GM13977 (cell line): ENCODE results near the gene FAM200C.

Experiments used
- DNase-seq: peaks from one replicate; pipeline ENCODE4 v3.0.0; 2012; ENCODE audit warnings: low spot score
- CTCF ChIP-seq: IDR thresholded peaks from 2 replicates; pipeline ENCODE4 v1.5.1; 2012; ENCODE audit warnings: mild to moderate bottlenecking, control low read depth; ENCODE audit not compliant: insufficient read depth; ENCODE audit errors: extremely low read depth, missing control alignments
- in situ Hi-C: fragments of 300-500 bp; cut with MboI; formaldehyde crosslinking; loops from one replicate; pipeline ENCODE4 v1.12.0; 2022; ENCODE audit warnings: low sequenced_read_pairs, low pct_unique_long_range_greater_than_20kb, mixed read lengths, inconsistent platforms; ENCODE audit not compliant: unreplicated experiment

FAM200C gene

GRCh38 chr5:160357394-160357793, 42.5 kb downstream of the FAM200C start:
- in situ Hi-C loops, result no loop called here
- no peak for DNase-seq
- TF ChIP-seq CTCF, result no peak

DNA sequence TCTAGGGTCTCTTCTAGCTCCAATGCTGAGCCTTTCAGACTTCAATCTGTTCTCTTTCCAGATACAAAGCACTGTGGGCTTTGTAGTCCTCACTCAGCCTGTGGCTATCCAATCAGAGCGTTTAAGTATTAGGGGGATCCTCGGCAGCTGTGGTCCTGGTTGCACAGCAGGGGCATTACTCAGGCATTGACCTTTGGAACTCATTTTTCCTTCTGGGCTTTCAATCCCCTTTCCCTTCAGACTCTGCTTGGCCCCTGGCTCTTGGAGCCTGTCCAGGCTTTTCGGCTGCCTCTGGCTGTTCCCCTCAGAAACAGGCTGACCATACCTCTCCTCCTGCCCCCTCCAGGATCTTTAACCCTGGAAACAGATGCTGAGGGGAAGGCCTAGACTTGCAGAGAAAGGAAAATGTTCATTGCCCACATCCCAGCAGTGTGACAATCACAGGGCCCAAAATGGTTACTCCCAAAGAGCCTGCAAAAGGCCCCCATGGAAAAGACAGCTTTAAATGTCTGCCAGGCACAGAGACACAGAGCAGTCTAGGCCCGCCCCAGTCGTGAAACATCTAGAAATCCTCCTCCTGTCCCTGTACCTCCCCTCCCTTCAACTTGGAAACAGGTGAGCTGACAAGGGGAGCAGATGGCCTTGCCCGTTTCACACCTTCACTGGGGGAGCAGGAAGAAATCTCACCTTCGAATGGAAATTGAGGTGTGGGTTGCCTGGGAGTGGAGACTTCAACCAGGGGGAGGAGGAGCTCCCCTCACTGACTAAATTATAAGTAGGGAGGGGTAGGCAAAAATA, 43.1 kb downstream of the FAM200C start:
- no peak for TF ChIP-seq CTCF
- in situ Hi-C loops, result no loop called here
- no peak for DNase-seq

- in situ Hi-C loops, result no loop called here
- TF ChIP-seq CTCF, result no peak
- no peak for DNase-seq
Measured at GRCh38 chr5:160354666-160355065, 45.2 kb downstream of the FAM200C start.

DNA sequence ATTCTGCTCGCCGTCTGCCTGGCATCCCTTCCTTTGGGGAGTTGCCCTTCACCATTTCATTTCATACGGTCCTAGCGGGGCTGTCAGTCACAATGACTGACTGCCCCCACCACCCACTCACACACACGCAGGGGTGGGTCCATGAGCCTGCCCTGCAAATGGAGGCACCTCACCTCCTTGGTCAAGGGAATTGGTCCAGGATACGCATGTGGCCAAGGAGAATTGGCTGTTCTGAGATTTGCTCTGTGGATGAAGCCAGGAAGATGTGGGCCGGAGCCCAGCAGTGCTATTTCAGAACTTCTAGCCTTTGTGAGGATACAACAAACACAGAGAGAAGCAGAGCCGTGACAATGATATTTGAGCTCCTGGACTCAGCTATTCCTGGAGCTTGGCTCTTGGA, 46.5 kb downstream of the FAM200C start:
- TF ChIP-seq CTCF, result no peak
- no peak for DNase-seq
- in situ Hi-C loops, result no loop called here

GRCh38 chr5:160352308-160352707, 47.5 kb downstream of the FAM200C start:
- in situ Hi-C loops, result no loop called here
- TF ChIP-seq CTCF, result no peak
- no peak for DNase-seq

DNA sequence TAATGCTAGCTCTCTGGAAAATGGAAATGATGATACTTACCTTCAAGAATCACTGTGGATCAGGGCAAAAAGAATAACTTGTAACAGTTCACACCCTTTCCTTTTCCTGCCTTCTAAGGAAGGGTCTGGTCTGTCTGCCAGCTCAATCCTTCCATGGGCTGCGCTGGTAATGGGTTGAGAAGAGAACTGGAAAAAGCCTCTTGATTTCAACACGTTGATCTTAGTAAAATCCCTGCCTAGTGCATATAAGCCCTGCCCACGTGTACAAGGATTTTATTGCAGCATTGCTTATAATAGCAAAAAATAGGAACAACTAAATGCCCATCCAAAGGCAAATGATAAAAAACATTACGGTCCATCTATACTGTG, 49.9 kb downstream of the FAM200C start:
- in situ Hi-C loops, result loop anchor here (10.0 kb wide), 1 partner anchor 155 kb away; no protein-coding TSS in a partner anchor
- TF ChIP-seq CTCF, result no peak
- DNase-seq, result no peak
